Panc1 (cell line): ENCODE measurements around the gene SERTAD4. TPM values are rescaled to one million over a fixed set of nuclear protein-coding genes. Genes with fewer than 3 reads are reported as not detected.

Experiments
- ATAC-seq: fragments of 200-7000 bp; cut with Tn5 transposase; 2 replicates; pipeline ENCODE4 v1.9.1; 2020; ENCODE audit warnings: mild to moderate bottlenecking, moderate library complexity
- BruUV-seq: library from RNA; stranded (reverse); fragments of 400-500 nt; replicated peaks from 2 replicates; lab custom pipeline; 2021; lab: Mats Ljungman, UMichigan
- CTCF ChIA-PET: fragments of 300-600 bp; sonication (Branson Sonifier 250); formaldehyde crosslinking; loops from one replicate; lab custom pipeline; 2022; ENCODE audit warnings: antibody characterized with exemption; lab: Charles Lee
- POLR2A ChIA-PET: fragments of 300-600 bp; sonication (Branson Sonifier 250); formaldehyde crosslinking; loops from one replicate; lab custom pipeline; 2022; ENCODE audit warnings: antibody characterized with exemption; lab: Charles Lee
- DNase-seq: peaks from one replicate; pipeline ENCODE4 v3.0.0-alpha.2; 2010; ENCODE audit warnings: low read depth, low spot score
- H3K27ac ChIP-seq: 2 replicates; pipeline ENCODE4 v1.5.1; 2011; ENCODE audit warnings: mild to moderate bottlenecking, low read length, inconsistent platforms
- H3K27me3 ChIP-seq: fragments of 200-500 bp; sonication (Bioruptor generic); 2 replicates; pipeline ENCODE4 v1.6.0; 2014; ENCODE audit warnings: low read length, inconsistent platforms; ENCODE audit not compliant: control insufficient read depth, insufficient read depth
- H3K36me3 ChIP-seq: fragments of 200-500 bp; sonication (Bioruptor generic); 2 replicates; pipeline ENCODE4 v1.5.1; 2014; ENCODE audit warnings: inconsistent platforms, mild to moderate bottlenecking, low read length, moderate library complexity; ENCODE audit not compliant: control insufficient read depth, insufficient read depth
- H3K4me1 ChIP-seq: 2 replicates; pipeline ENCODE4 v1.5.1; 2011; ENCODE audit warnings: inconsistent platforms, mild to moderate bottlenecking, low read length, moderate library complexity; ENCODE audit not compliant: control insufficient read depth, insufficient read depth
- H3K4me3 ChIP-seq, 2 experiments: 2 replicates each; pipeline ENCODE4 v1.5.1; 2011 to 2012; ENCODE audit warnings: low read depth in 2 of 2, low read length in 2 of 2, mild to moderate bottlenecking in 2 of 2, inconsistent platforms in 1 of 2, moderate library complexity in 1 of 2
- H3K9me3 ChIP-seq: fragments of 200-500 bp; sonication (Bioruptor generic); 2 replicates; pipeline ENCODE4 v1.5.1; 2014; ENCODE audit warnings: low read depth, mild to moderate bottlenecking, inconsistent platforms, low read length, moderate library complexity; ENCODE audit not compliant: control insufficient read depth, insufficient read depth
- POLR2AphosphoS5 ChIP-seq: IDR thresholded peaks from 2 replicates; pipeline ENCODE4 v1.6.1; 2012; ENCODE audit warnings: mild to moderate bottlenecking, low read depth, low read length, moderate library complexity
- SIN3A ChIP-seq: IDR thresholded peaks from 2 replicates; pipeline ENCODE4 v1.6.1; 2012; ENCODE audit warnings: low read depth, mild to moderate bottlenecking, low read length, moderate library complexity, borderline replicate concordance; ENCODE audit not compliant: insufficient read depth
- TCF7L2 ChIP-seq: IDR thresholded peaks from 2 replicates; pipeline ENCODE4 v1.6.1; 2011; ENCODE audit warnings: mild to moderate bottlenecking, low read depth, low read length, inconsistent platforms
- in situ Hi-C: cut with HindIII; loops from 2 replicates; pipeline ENCODE4 v1.10.0; 2016; ENCODE audit warnings: low sequenced_read_pairs, low pct_unique_long_range_greater_than_20kb
- intact Hi-C: fragments of 100-400 bp; cut with micrococcal nuclease; formaldehyde crosslinking; loops from one replicate; pipeline ENCODE4 v1.10.0; 2022; ENCODE audit not compliant: unreplicated experiment
- total RNA-seq: library from RNA; stranded (reverse); gene quantifications from one replicate; pipeline ENCODE4 v1.2.1, GENCODE V29; 2021; ENCODE audit not compliant: unreplicated experiment
- TF ChIP-seq, protein P1 (sequence below), 2 experiments: IDR thresholded peaks; 2 replicates each; pipeline ENCODE4 v1.6.1; 2011 to 2012; ENCODE audit warnings: low read depth in 2 of 2, control low read depth in 1 of 2, low read length in 1 of 2, mild to moderate bottlenecking in 1 of 2, moderate library complexity in 1 of 2; ENCODE audit not compliant: insufficient read depth in 1 of 2
- TF ChIP-seq, protein P2 (sequence below): fragments of 450-650 bp; IDR thresholded peaks from 2 replicates; pipeline ENCODE4 v1.5.1; 2017; ENCODE audit warnings: mild to moderate bottlenecking

SERTAD4 gene
- total RNA-seq, 1 experiment from 2014 or later = 0.31 TPM

DNA sequence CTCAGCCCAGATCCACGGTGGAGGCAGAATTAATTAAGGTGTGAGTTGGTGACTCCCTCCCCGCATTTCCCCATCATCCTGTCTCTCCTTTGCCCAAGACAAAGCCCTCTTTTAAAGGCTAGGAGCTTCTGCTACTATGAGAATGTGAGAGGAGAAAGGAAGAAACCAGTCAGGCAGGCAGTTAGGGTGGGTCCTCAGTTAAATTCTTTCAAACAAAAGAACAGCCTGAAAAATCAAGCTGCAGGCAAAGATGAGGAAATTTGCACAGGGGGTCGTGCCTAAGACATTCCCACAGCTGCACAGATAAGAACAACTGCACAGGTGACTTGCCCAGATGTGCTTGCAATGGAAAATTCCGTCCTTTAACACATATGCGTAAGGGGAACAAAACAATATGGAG, 47.6 kb downstream of the SERTAD4 start:
- TF ChIP-seq POLR2AphosphoS5 (no peak), SIN3A (no peak), TCF7L2 (no peak)
- TF ChIP-seq, protein P1, sequence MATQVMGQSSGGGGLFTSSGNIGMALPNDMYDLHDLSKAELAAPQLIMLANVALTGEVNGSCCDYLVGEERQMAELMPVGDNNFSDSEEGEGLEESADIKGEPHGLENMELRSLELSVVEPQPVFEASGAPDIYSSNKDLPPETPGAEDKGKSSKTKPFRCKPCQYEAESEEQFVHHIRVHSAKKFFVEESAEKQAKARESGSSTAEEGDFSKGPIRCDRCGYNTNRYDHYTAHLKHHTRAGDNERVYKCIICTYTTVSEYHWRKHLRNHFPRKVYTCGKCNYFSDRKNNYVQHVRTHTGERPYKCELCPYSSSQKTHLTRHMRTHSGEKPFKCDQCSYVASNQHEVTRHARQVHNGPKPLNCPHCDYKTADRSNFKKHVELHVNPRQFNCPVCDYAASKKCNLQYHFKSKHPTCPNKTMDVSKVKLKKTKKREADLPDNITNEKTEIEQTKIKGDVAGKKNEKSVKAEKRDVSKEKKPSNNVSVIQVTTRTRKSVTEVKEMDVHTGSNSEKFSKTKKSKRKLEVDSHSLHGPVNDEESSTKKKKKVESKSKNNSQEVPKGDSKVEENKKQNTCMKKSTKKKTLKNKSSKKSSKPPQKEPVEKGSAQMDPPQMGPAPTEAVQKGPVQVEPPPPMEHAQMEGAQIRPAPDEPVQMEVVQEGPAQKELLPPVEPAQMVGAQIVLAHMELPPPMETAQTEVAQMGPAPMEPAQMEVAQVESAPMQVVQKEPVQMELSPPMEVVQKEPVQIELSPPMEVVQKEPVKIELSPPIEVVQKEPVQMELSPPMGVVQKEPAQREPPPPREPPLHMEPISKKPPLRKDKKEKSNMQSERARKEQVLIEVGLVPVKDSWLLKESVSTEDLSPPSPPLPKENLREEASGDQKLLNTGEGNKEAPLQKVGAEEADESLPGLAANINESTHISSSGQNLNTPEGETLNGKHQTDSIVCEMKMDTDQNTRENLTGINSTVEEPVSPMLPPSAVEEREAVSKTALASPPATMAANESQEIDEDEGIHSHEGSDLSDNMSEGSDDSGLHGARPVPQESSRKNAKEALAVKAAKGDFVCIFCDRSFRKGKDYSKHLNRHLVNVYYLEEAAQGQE (IDR thresholded peaks at IDR 0.05; ENCODE audit: insufficient read depth in 1 of 2, low read depth in 2 of 2, low read length in 1 of 2) = no peak
- TF ChIP-seq, protein P2, sequence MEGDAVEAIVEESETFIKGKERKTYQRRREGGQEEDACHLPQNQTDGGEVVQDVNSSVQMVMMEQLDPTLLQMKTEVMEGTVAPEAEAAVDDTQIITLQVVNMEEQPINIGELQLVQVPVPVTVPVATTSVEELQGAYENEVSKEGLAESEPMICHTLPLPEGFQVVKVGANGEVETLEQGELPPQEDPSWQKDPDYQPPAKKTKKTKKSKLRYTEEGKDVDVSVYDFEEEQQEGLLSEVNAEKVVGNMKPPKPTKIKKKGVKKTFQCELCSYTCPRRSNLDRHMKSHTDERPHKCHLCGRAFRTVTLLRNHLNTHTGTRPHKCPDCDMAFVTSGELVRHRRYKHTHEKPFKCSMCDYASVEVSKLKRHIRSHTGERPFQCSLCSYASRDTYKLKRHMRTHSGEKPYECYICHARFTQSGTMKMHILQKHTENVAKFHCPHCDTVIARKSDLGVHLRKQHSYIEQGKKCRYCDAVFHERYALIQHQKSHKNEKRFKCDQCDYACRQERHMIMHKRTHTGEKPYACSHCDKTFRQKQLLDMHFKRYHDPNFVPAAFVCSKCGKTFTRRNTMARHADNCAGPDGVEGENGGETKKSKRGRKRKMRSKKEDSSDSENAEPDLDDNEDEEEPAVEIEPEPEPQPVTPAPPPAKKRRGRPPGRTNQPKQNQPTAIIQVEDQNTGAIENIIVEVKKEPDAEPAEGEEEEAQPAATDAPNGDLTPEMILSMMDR = no peak
- POLR2A ChIA-PET = no interaction called here
- ATAC-seq (no peak), DNase-seq (no peak)
- no peaks in the 10 kb centered on the region for H3K27me3 ChIP-seq
- H3K4me1 ChIP-seq = no peaks in the 10 kb centered on the region
- CTCF ChIA-PET = no interaction called here
- BruUV-seq = no TSS peak
- H3K36me3 ChIP-seq = no peaks in the 10 kb centered on the region
- intact Hi-C loops = no loop called here
- H3K9me3 ChIP-seq = peaks cover 16% of the 10 kb centered on the region; the same call in 1 of the 2 replicates
- no peak overlapping the region for H3K4me3 ChIP-seq
- no peak overlapping the region for H3K27ac ChIP-seq
- in situ Hi-C loops = no loop called here

DNA sequence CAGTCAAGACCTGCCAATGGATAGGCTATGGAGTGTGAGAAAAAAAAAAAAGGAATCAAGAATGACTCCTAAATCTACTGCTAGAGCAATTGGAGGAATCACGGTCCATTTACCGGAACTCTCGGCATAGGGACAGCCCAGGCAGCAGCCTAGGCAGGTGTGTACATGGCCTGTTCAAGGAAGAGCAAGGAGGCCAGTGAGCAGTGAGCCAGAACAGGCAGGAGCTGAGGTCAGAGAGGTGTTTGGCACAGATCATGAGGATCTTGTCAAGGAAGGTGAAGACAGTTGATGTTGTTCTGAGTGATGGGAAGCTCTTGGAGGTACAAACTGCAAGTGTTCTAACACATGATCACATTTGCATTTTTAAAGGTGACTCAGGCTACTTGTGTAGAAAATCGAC, 55.5 kb downstream of the SERTAD4 start:
- no peaks in the 10 kb centered on the region for H3K36me3 ChIP-seq
- CTCF ChIA-PET = interaction anchor here (0.6 kb wide), 1 partner anchor 54 kb away, joined by 6 read pairs; no protein-coding TSS in a partner anchor
- in situ Hi-C loops (no loop called here), intact Hi-C loops (no loop called here)
- no peak for ATAC-seq
- POLR2A ChIA-PET = no interaction called here
- no TSS peak for BruUV-seq
- no peaks in the 10 kb centered on the region for H3K4me1 ChIP-seq
- TF ChIP-seq POLR2AphosphoS5 (no peak), TCF7L2 (no peak), SIN3A (no peak)
- TF ChIP-seq, protein P2 = no peak
- TF ChIP-seq, protein P1 (IDR thresholded peaks at IDR 0.05; ENCODE audit: insufficient read depth in 1 of 2, low read depth in 2 of 2, low read length in 1 of 2) = no peak
- H3K4me3 ChIP-seq = no peak overlapping the region
- H3K27ac ChIP-seq = no peak overlapping the region
- DNase-seq = no peak
- H3K27me3 ChIP-seq = peaks cover 2% of the 10 kb centered on the region
- no peaks in the 10 kb centered on the region for H3K9me3 ChIP-seq
